Measurements from ENCODE around the gene EN1.

Gene EN1

GRCh38 chr2:118823633-118824032, 23.8 kb downstream of the EN1 start:
- H3K9me3 ChIP-seq (ENCODE audit: insufficient read depth, low read depth, low read length), result no peaks in the 10 kb centered on the region
- H3K4me1 ChIP-seq (ENCODE audit: insufficient read depth, low read length, poor library complexity, severe bottlenecking), result no peaks in the 10 kb centered on the region
- no peak overlapping the region for H3K4me2 ChIP-seq (ENCODE audit: low read depth, low read length, poor library complexity, severe bottlenecking)
- H3K9ac ChIP-seq (ENCODE audit: low read depth, low read length, poor library complexity, severe bottlenecking), result no peak overlapping the region
- H3K79me2 ChIP-seq (ENCODE audit: insufficient read depth, low read length), result no peaks in the 10 kb centered on the region
- no peaks in the 10 kb centered on the region for H3F3A ChIP-seq (ENCODE audit: low read depth)
- no peaks in the 10 kb centered on the region for H3K36me3 ChIP-seq (ENCODE audit: insufficient read depth, low read length)
- H3K4me3 ChIP-seq (ENCODE audit: low read length, poor library complexity, severe bottlenecking), result no peak overlapping the region
- H4K20me1 ChIP-seq (ENCODE audit: insufficient read depth, low read length, poor library complexity, severe bottlenecking), result no peaks in the 10 kb centered on the region
- no peak overlapping the region for H2AFZ ChIP-seq (ENCODE audit: low read length)
- no peaks in the 10 kb centered on the region for H3K9me2 ChIP-seq (replicated peaks; ENCODE audit: low read depth, low read length)
- no peaks in the 10 kb centered on the region for H3K27me3 ChIP-seq (ENCODE audit: insufficient read depth, low read length, poor library complexity, severe bottlenecking)
- no peak for TF ChIP-seq CTCF (conservative IDR thresholded peaks at IDR 0.05; ENCODE audit: low read length)
- TF ChIP-seq EZH2phosphoT487 (IDR thresholded peaks at IDR 0.05; ENCODE audit: borderline replicate concordance), result no peak

GRCh38 chr2:118822572-118822971, 24.9 kb downstream of the EN1 start:
- no peaks in the 10 kb centered on the region for H3K36me3 ChIP-seq (ENCODE audit: insufficient read depth, low read length)
- H3K4me1 ChIP-seq (ENCODE audit: insufficient read depth, low read length, poor library complexity, severe bottlenecking), result no peaks in the 10 kb centered on the region
- H4K20me1 ChIP-seq (ENCODE audit: insufficient read depth, low read length, poor library complexity, severe bottlenecking), result no peaks in the 10 kb centered on the region
- H3K79me2 ChIP-seq (ENCODE audit: insufficient read depth, low read length), result no peaks in the 10 kb centered on the region
- H3K27me3 ChIP-seq (ENCODE audit: insufficient read depth, low read length, poor library complexity, severe bottlenecking), result no peaks in the 10 kb centered on the region
- no peaks in the 10 kb centered on the region for H3K9me3 ChIP-seq (ENCODE audit: insufficient read depth, low read depth, low read length)
- H2AFZ ChIP-seq (ENCODE audit: low read length), result no peak overlapping the region
- TF ChIP-seq EZH2phosphoT487 (IDR thresholded peaks at IDR 0.05; ENCODE audit: borderline replicate concordance), result no peak
- TF ChIP-seq CTCF (conservative IDR thresholded peaks at IDR 0.05; ENCODE audit: low read length), result no peak
- H3K9me2 ChIP-seq (replicated peaks; ENCODE audit: low read depth, low read length), result no peaks in the 10 kb centered on the region
- H3F3A ChIP-seq (ENCODE audit: low read depth), result no peaks in the 10 kb centered on the region
- no peak overlapping the region for H3K9ac ChIP-seq (ENCODE audit: low read depth, low read length, poor library complexity, severe bottlenecking)
- H3K4me2 ChIP-seq (ENCODE audit: low read depth, low read length, poor library complexity, severe bottlenecking), result no peak overlapping the region
- H3K4me3 ChIP-seq (ENCODE audit: low read length, poor library complexity, severe bottlenecking), result no peak overlapping the region

- H3K9me2 ChIP-seq (replicated peaks; ENCODE audit: low read depth, low read length), result no peaks in the 10 kb centered on the region
- no peaks in the 10 kb centered on the region for H4K20me1 ChIP-seq (ENCODE audit: insufficient read depth, low read length, poor library complexity, severe bottlenecking)
- H3K4me3 ChIP-seq (ENCODE audit: low read length, poor library complexity, severe bottlenecking), result no peak overlapping the region
- TF ChIP-seq EZH2phosphoT487 (IDR thresholded peaks at IDR 0.05; ENCODE audit: borderline replicate concordance), result no peak
- TF ChIP-seq CTCF (conservative IDR thresholded peaks at IDR 0.05; ENCODE audit: low read length), result no peak
- no peak overlapping the region for H3K4me2 ChIP-seq (ENCODE audit: low read depth, low read length, poor library complexity, severe bottlenecking)
- no peak overlapping the region for H2AFZ ChIP-seq (ENCODE audit: low read length)
- H3K9ac ChIP-seq (ENCODE audit: low read depth, low read length, poor library complexity, severe bottlenecking), result no peak overlapping the region
- H3F3A ChIP-seq (ENCODE audit: low read depth), result no peaks in the 10 kb centered on the region
- no peaks in the 10 kb centered on the region for H3K36me3 ChIP-seq (ENCODE audit: insufficient read depth, low read length)
- no peaks in the 10 kb centered on the region for H3K79me2 ChIP-seq (ENCODE audit: insufficient read depth, low read length)
- H3K4me1 ChIP-seq (ENCODE audit: insufficient read depth, low read length, poor library complexity, severe bottlenecking), result no peaks in the 10 kb centered on the region
- no peaks in the 10 kb centered on the region for H3K27me3 ChIP-seq (ENCODE audit: insufficient read depth, low read length, poor library complexity, severe bottlenecking)
- H3K9me3 ChIP-seq (ENCODE audit: insufficient read depth, low read depth, low read length), result no peaks in the 10 kb centered on the region
Measured at GRCh38 chr2:118822015-118822414, 25.4 kb downstream of the EN1 start.

Data from Loucy (cell line).